ENCODE measurements around the gene AGRN. TPM values are rescaled to one million over a fixed set of nuclear protein-coding genes. Genes with fewer than 3 reads are reported as not detected.
"Not testable (repeated sequence)": the region's sequence is repeated elsewhere in the genome, so short reads cannot be mapped to it uniquely, and the experiment has no call there.

The AGRN gene
- total and polyA plus RNA-seq, 8 donors, result 3.5 to 459 (median 50.5) TPM

GRCh38 chr1:1063945-1064831 lies 44.3 kb downstream of the AGRN start:
- intact Hi-C loops (cut with DNase I; ENCODE audit: low total_unique reads), result loop anchor here (5.0 kb wide), 1 partner anchor 82 kb away; the partner anchor contains the start of gene PERM1
- H3K27me3 ChIP-seq, result peaks cover 8 to 89% (median 70%) of the 10 kb centered on the region in 3 donors
- peak; percentile 77 to 85 for DNase-seq
- no peaks in the 10 kb centered on the region for H3K36me3 ChIP-seq
- H3K9me3 ChIP-seq, result no peaks in the 10 kb centered on the region
- peak overlapping the region in 2 of 4 donors; percentile 5 to 29 for H3K4me3 ChIP-seq
- 0 to 8% (median 5%) methylated on average over 21 to 50 of the region's 50 CpGs for WGBS, 5 donors
- TF ChIP-seq POLR2AphosphoS5 (IDR thresholded peaks at IDR 0.05) (peak in 1 of 3 donors; percentile 33), EP300 (IDR thresholded peaks at IDR 0.05) (no peak), CTCF (IDR thresholded peaks at IDR 0.05) (peak in 5 of 7 experiments; percentile 87 to 94 (median 90))
- peak overlapping the region in 1 of 5 donors; percentile 8 for H3K27ac ChIP-seq
- H3K4me1 ChIP-seq, result peaks cover 41 to 65% (median 63%) of the 10 kb centered on the region in 4 donors

DNA sequence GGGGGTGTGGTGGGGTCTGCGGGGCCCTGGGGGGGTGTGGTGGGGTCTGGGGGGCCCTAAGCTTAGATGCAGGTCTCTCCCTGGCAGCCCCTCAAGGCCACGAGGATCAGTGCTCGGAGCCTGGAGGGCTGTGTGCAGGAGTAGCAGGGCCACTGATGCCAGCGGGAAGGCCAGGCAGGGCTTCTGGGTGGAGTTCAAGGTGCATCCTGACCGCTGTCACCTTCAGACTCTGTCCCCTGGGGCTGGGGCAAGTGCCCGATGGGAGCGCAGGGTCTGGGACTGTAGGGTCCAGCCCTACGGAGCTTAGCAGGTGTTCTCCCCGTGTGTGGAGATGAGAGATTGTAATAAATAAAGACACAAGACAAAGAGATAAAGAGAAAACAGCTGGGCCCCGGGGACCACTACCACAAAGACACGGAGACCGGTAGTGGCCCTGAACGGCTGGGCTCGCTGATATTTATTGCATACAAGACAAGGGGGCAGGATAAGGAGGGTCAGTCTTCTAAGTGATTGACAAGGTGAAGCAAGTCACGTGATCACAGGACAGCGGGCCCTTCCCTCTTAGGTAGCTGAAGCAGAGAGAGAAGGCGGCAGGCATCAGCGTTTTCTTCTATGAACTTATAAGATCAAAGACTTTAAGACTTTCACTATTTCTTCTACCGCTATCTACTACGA lies 45.5 kb downstream of the AGRN start:
- H3K4me3 ChIP-seq, result no peak overlapping the region
- H3K9me3 ChIP-seq, result no peaks in the 10 kb centered on the region
- intact Hi-C loops (cut with DNase I; ENCODE audit: low total_unique reads), result no loop called here
- H3K27ac ChIP-seq, result no peak overlapping the region
- no peak for DNase-seq
- no peak for TF ChIP-seq POLR2A (IDR thresholded peaks at IDR 0.05)
- TF ChIP-seq CTCF (IDR thresholded peaks at IDR 0.05), result no peak
- no peak for TF ChIP-seq POLR2AphosphoS5 (IDR thresholded peaks at IDR 0.05)
- no peak for TF ChIP-seq EP300 (IDR thresholded peaks at IDR 0.05)
- WGBS, 5 donors, result 62 to 67% (median 64%) methylated on average over 19 to 20 of the region's 20 CpGs
- peaks cover 38 to 67% (median 62%) of the 10 kb centered on the region in 4 donors for H3K4me1 ChIP-seq
- peaks cover 6 to 89% (median 66%) of the 10 kb centered on the region in 3 donors for H3K27me3 ChIP-seq
- no peaks in the 10 kb centered on the region for H3K36me3 ChIP-seq

DNA sequence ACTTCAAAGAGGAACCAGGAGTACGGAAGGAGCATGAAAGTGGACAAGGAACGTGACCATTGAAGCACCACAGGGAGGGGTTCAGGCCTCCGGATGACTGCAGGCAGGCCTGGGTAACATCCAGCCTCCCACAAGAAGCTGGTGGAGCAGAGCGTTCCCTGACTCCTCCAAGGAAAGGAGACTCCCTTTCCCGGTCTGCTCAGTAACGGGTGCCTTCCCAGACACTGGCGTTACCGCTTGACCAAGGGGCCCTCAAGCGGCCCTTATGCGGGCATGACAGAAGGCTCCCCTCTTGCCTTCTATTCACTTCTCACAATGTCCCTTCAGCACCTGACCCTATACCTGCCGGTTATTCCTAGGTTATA lies 46.0 kb downstream of the AGRN start:
- DNase-seq; H3K27ac ChIP-seq; H3K4me3 ChIP-seq; H3K9me3 ChIP-seq; H3K36me3 ChIP-seq; intact Hi-C loops (cut with DNase I; ENCODE audit: low total_unique reads): not testable (repeated sequence)
- WGBS, 5 donors, result 69 to 80% (median 77%) methylated on average over 11 of the region's 11 CpGs
- Histone ChIP-seq H3K4me1 (peaks cover 38 to 70% (median 63%) of the 10 kb centered on the region in 4 donors), H3K27me3 (peaks cover 6 to 89% (median 60%) of the 10 kb centered on the region in 3 donors)

- WGBS, 5 donors, result 67 to 76% (median 70%) methylated on average over 9 to 27 of the region's 27 CpGs
- TF ChIP-seq POLR2AphosphoS5 (IDR thresholded peaks at IDR 0.05) (no peak), EP300 (IDR thresholded peaks at IDR 0.05) (no peak), CTCF (IDR thresholded peaks at IDR 0.05) (no peak), POLR2A (IDR thresholded peaks at IDR 0.05) (no peak)
- Histone ChIP-seq H3K27me3 (peaks cover 6 to 89% (median 53%) of the 10 kb centered on the region in 3 donors), H3K4me3 (peak overlapping the region in 1 of 4 donors; percentile 59), H3K36me3 (no peaks in the 10 kb centered on the region), H3K27ac (no peak overlapping the region), H3K9me3 (no peaks in the 10 kb centered on the region), H3K4me1 (peaks cover 38 to 67% (median 62%) of the 10 kb centered on the region in 4 donors)
- DNase-seq, result no peak
- intact Hi-C loops (cut with DNase I; ENCODE audit: low total_unique reads), result no loop called here
Observed at GRCh38 chr1:1066403-1067283, 46.7 kb downstream of the AGRN start.
